Fibroblast of lung (primary cell): ENCODE data around the gene PPA1. TPM values are rescaled to one million over a fixed set of nuclear protein-coding genes. Genes with fewer than 3 reads are reported as not detected.

ENCODE experiments used
- DNase-seq, 2 donors: peaks; one replicate each; pipeline versions ENCODE4 v3.0.0 to v3.0.0-alpha.2; 2010; ENCODE audit warnings: low read depth in 2 of 2
- H2AFZ ChIP-seq: 2 replicates; pipeline ENCODE4 v1.5.1; 2012; ENCODE audit warnings: low read length, control low read depth, inconsistent platforms
- H3K27ac ChIP-seq: 2 replicates; pipeline ENCODE4 v1.5.1; 2011; ENCODE audit warnings: low read length, control low read depth; ENCODE audit not compliant: insufficient read depth
- H3K27me3 ChIP-seq: 2 replicates; pipeline ENCODE4 v1.5.1; 2011; ENCODE audit warnings: mild to moderate bottlenecking, low read length; ENCODE audit not compliant: control insufficient read depth, insufficient read depth
- H3K36me3 ChIP-seq: 2 replicates; pipeline ENCODE4 v1.5.1; 2011; ENCODE audit warnings: low read length; ENCODE audit not compliant: control insufficient read depth, insufficient read depth
- H3K4me1 ChIP-seq: 2 replicates; pipeline ENCODE4 v1.5.1; 2011; ENCODE audit warnings: low read length; ENCODE audit not compliant: control insufficient read depth, insufficient read depth; ENCODE audit errors: extremely low read depth
- H3K4me2 ChIP-seq: 2 replicates; pipeline ENCODE4 v1.5.1; 2011; ENCODE audit warnings: low read length, control low read depth; ENCODE audit not compliant: insufficient read depth; ENCODE audit errors: extremely low read depth
- H3K4me3 ChIP-seq, 4 experiments: fragments of 200-600 bp in 1 of 4; sonication (generic) in 1 of 4; replicated peaks in 1 of 4; 2 replicates each; pipeline ENCODE4 v1.5.1; 2011 to 2016; ENCODE audit warnings: low read length in 4 of 4, low read depth in 3 of 4, mild to moderate bottlenecking in 3 of 4, control low read depth in 2 of 4, inconsistent platforms in 1 of 4, mixed read lengths in 1 of 4; ENCODE audit not compliant: insufficient read depth in 1 of 4; ENCODE audit errors: control extremely low read depth in 1 of 4
- H3K79me2 ChIP-seq: 2 replicates; pipeline ENCODE4 v1.5.1; 2012; ENCODE audit warnings: mild to moderate bottlenecking, low read length, inconsistent platforms; ENCODE audit not compliant: control insufficient read depth, insufficient read depth
- H3K9ac ChIP-seq: 2 replicates; pipeline ENCODE4 v1.5.1; 2011; ENCODE audit warnings: mild to moderate bottlenecking, low read length, control low read depth; ENCODE audit not compliant: insufficient read depth
- H3K9me3 ChIP-seq: 2 replicates; pipeline ENCODE4 v1.5.1; 2012; ENCODE audit warnings: low read depth, low read length; ENCODE audit not compliant: control insufficient read depth, insufficient read depth
- H4K20me1 ChIP-seq: 2 replicates; pipeline ENCODE4 v1.5.1; 2011; ENCODE audit warnings: low read length; ENCODE audit not compliant: control insufficient read depth, insufficient read depth; ENCODE audit errors: extremely low read depth
- CTCF ChIP-seq, 2 donors: IDR thresholded peaks in 1 of 2; conservative IDR thresholded peaks in 1 of 2; 1 replicate in 1 of 2; 2 replicates in 1 of 2; pipeline ENCODE4 v1.5.1; 2011 to 2012; ENCODE audit warnings: low read length in 2 of 2, control low read depth in 1 of 2, inconsistent platforms in 1 of 2, low read depth in 1 of 2, mild to moderate bottlenecking in 1 of 2
- EZH2 ChIP-seq: IDR thresholded peaks from 2 replicates; pipeline ENCODE4 v1.5.1; 2012; ENCODE audit warnings: low read length, control low read depth, mild to moderate bottlenecking; ENCODE audit errors: missing control alignments
- polyA plus RNA-seq, 2 donors: library from polyadenylated mRNA; depleted of rRNA in 1 of 2; stranded (reverse) in 1 of 2; unstranded in 1 of 2; fragments of >200 nt; gene quantifications; 2 replicates each; pipeline ENCODE4 v1.2.1, GENCODE V29; 2011 to 2012; ENCODE audit warnings: missing spikeins in 1 of 2
- total RNA-seq: library from RNA; depleted of rRNA; stranded (reverse); fragments of >200 nt; gene quantifications from 2 replicates; pipeline ENCODE4 v1.2.1, GENCODE V29; 2014

The PPA1 gene
- total and polyA plus RNA-seq, 2 donors (not counting 1 experiment from before 2014, with no cell fraction given): 167 to 287 TPM

DNA sequence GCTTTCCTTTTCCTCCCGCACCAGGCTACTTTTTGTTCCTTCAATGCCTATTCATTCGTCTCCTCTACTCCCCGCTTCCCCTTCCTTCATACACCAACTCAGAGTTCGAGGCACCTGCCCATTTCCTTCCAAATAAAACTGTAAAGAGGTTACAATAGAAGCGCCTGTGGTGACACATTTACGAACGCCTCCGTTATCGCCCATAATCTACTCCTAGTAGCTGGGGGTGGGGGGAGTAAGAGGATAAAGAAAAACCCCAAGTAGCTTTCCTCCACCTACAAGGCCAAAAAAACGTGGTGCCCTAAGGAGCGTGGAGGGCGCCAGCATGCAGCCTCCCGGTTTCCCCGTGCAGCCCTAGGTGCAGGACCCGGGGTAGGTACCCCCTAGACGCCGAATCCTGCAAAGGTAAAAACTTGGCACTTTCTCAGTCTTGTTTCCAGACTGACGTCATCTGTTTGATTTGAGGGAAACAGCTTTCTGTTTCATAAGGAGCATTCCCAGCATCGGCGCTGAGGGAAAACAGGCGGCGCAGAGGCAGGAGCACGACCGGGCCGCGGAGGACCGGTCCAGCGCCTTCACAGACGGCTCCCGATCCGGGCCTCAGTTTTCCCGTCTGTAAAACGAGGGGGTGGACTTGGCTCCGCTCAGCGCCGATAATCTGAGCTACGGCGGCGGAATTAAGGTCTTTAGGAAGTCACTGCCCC is 922 bp downstream of the PPA1 start:
- H3K9ac ChIP-seq: peak overlapping the region; percentile 83
- peak overlapping the region; percentile 73 for H3K27ac ChIP-seq
- TF ChIP-seq EZH2: no peak
- TF ChIP-seq CTCF (conservative IDR thresholded peaks at IDR 0.05 in 1 of 2, IDR thresholded peaks at IDR 0.05 in 1 of 2; ENCODE audit: low read depth in 1 of 2, low read length in 2 of 2): no peak
- H3K79me2 ChIP-seq: peaks cover 32% of the 10 kb centered on the region
- H3K4me3 ChIP-seq: peak overlapping the region; percentile 58 to 100 (median 85)
- peaks cover 8% of the 10 kb centered on the region for H3K4me1 ChIP-seq
- H4K20me1 ChIP-seq: no peaks in the 10 kb centered on the region
- peak; percentile 57 to 58 for DNase-seq
- H3K27me3 ChIP-seq: no peaks in the 10 kb centered on the region
- H3K36me3 ChIP-seq: peaks cover under 1% of the 10 kb centered on the region
- H3K4me2 ChIP-seq: peak overlapping the region; percentile 68
- no peak overlapping the region for H2AFZ ChIP-seq
- H3K9me3 ChIP-seq: no peaks in the 10 kb centered on the region

- H4K20me1 ChIP-seq: no peaks in the 10 kb centered on the region
- H3K4me3 ChIP-seq: no peak overlapping the region
- TF ChIP-seq EZH2 (no peak), CTCF (conservative IDR thresholded peaks at IDR 0.05 in 1 of 2, IDR thresholded peaks at IDR 0.05 in 1 of 2; ENCODE audit: low read depth in 1 of 2, low read length in 2 of 2) (no peak)
- H3K27ac ChIP-seq: no peak overlapping the region
- peaks cover 3% of the 10 kb centered on the region for H3K4me1 ChIP-seq
- H3K4me2 ChIP-seq: no peak overlapping the region
- peaks cover 1% of the 10 kb centered on the region for H3K36me3 ChIP-seq
- no peak for DNase-seq
- no peaks in the 10 kb centered on the region for H3K27me3 ChIP-seq
- no peak overlapping the region for H3K9ac ChIP-seq
- no peak overlapping the region for H2AFZ ChIP-seq
- peaks cover 39% of the 10 kb centered on the region for H3K79me2 ChIP-seq
- H3K9me3 ChIP-seq: no peaks in the 10 kb centered on the region
Observed at GRCh38 chr10:70228491-70228890, 4.7 kb downstream of the PPA1 start.

DNA sequence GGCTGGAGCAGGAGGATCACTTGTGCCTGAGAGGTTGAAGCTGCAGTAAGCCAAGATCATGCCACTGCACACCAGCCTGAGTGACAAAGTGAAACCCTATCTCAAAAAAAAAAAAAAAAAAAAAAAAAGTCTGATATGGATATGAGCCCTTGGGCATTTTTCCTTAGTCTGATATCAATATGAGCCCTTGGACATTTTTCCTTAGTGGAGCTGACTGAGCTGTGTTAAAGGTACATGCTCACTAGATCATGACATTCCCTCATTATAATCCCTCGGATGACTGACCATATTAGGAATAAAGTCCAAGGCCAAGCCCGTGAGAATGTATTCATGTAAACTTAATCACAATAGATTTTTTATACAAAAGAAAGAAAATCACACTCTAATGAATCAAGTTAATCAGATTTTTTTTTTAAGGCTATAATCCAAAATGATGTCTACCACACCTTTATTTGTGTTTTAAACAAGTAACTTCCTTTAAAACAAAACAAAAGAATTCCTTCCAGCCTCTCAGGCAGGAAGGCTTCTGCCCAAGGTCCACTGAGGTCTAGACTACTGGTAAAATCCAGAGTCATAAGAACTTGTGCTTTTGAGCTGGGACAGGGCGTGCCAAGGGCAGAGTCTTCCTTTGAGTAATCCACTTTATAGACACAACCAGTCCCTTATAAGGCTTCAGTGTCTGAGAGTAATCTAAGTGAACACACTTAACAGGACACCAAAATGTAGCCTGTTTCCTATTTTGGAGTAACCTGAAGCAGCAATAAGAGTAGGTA is 5.5 kb downstream of the PPA1 start:
- H2AFZ ChIP-seq: no peak overlapping the region
- H3K79me2 ChIP-seq: peaks cover 39% of the 10 kb centered on the region
- H3K9ac ChIP-seq: no peak overlapping the region
- no peaks in the 10 kb centered on the region for H3K27me3 ChIP-seq
- H3K4me3 ChIP-seq: no peak overlapping the region
- H3K36me3 ChIP-seq: peaks cover 1% of the 10 kb centered on the region
- no peak for DNase-seq
- no peak overlapping the region for H3K27ac ChIP-seq
- H3K4me2 ChIP-seq: no peak overlapping the region
- H4K20me1 ChIP-seq: no peaks in the 10 kb centered on the region
- H3K4me1 ChIP-seq: peaks cover 3% of the 10 kb centered on the region
- TF ChIP-seq EZH2 (no peak), CTCF (conservative IDR thresholded peaks at IDR 0.05 in 1 of 2, IDR thresholded peaks at IDR 0.05 in 1 of 2; ENCODE audit: low read depth in 1 of 2, low read length in 2 of 2) (no peak)
- no peaks in the 10 kb centered on the region for H3K9me3 ChIP-seq
